ENCODE measurements around the gene TNS3. TPM values are rescaled to one million over a fixed set of nuclear protein-coding genes. Genes with fewer than 3 reads are reported as not detected.
A peak's percentile ranks its signal among the peaks of the same experiment; 100 is the strongest.

Gene TNS3
- total RNA-seq, 1 donor = 67.3 TPM

GRCh38 chr7:47254081-47254977 lies 327.6 kb downstream of the TNS3 start:
- peak; percentile 4 to 71 (median 68) for DNase-seq (ENCODE audit: low read depth in 2 of 3, low spot score in 2 of 3)

DNA sequence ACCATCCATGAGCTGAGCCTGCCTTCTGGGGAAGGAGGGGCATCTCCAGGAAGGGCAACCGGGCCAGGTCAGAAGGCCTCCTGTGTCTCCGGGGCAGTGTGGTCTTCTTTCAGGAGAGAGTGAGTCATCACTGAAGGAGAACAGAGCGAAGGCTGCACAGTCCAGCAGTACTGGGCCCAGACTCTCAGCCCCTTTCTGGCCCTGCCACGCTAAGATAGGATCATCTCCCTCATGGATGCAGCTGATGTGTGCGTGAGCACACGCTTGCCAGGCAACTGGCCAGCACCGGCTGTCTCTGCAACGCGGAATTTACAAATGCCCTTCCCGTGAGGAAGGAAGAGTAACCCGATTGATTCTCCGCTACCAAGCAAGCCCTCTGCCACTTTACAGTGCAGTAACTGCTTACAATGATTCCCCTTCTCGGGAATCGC lies 328.2 kb downstream of the TNS3 start:
- DNase-seq (ENCODE audit: low read depth in 2 of 3, low spot score in 2 of 3) = peak in 2 of 3 donors; percentile 52 to 53

DNA sequence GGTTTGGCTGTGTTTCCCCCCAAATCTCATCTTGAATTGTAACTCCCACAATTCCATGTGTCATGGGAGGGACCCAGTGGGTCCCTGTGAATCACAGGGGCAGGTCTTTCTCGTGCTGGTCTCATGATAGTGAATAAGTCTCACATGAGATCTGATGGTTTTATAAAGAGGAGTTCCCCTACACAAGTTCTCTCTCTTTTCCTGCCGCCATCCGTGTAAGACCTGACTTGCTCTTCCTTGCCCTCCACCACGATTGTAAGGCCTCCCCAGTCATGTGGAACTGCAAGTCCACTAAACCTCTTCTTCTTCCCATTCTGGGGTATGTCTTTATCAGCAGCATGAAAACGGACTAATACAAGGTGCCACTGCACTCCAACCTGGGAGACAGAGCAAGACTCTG lies 329.2 kb downstream of the TNS3 start:
- DNase-seq (ENCODE audit: low read depth in 2 of 3, low spot score in 2 of 3) = no peak

GRCh38 chr7:47249361-47249760 lies 332.6 kb downstream of the TNS3 start:
- DNase-seq (ENCODE audit: low read depth in 2 of 3, low spot score in 2 of 3) = no peak

GRCh38 chr7:47248797-47249196 lies 333.1 kb downstream of the TNS3 start:
- DNase-seq (ENCODE audit: low read depth in 2 of 3, low spot score in 2 of 3) = no peak

GRCh38 chr7:47247132-47247531 lies 334.8 kb downstream of the TNS3 start:
- no peak for DNase-seq (ENCODE audit: low read depth in 2 of 3, low spot score in 2 of 3)

GRCh38 chr7:47244692-47245091 lies 337.2 kb downstream of the TNS3 start:
- no peak for DNase-seq (ENCODE audit: low read depth in 2 of 3, low spot score in 2 of 3)

DNA sequence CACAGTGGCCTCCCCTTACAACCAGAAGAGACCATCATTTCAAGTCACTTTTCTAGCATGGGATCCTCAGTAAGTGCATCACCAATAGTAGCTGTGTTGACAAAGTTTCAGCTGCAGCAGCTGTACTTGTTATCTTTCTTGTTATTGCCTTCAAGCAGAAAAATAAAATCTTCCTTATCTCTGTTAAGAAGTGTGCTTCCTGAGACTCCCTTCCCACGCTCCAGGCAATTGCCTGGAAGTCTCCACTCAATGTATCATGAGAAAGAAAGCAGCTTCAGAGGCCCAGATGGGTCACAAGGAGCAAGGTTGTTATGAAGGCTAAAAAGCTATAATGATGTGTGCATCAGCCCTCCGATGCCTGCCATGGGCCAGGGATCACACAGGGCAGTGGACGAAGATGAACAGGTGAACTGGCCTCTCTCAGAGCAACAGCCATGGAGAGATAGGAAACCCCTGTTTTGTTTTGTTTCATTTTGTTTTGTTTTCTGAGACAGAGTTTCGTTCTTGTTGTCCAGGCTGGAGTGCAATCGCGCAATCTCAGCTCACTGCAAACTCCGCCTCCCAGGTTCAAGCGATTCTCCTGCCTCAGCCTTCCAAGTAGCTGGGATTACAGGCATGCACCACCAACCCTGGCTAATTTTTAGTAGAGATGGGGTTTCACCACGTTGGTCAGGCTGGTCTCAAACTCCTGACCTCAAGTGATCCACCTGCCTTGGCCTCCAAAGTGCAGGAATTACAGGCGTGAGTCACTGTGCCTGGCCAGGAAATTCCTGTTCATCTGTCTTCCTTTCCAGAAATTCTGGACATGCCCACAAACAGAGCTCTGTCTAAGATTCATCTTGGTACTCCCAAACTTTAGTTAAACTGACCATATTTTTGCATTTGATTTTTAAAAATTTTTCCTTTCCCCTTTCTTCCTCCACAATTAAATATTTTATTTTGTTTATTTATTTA lies 340.5 kb downstream of the TNS3 start:
- DNase-seq (ENCODE audit: low read depth in 2 of 3, low spot score in 2 of 3) = no peak

DNA sequence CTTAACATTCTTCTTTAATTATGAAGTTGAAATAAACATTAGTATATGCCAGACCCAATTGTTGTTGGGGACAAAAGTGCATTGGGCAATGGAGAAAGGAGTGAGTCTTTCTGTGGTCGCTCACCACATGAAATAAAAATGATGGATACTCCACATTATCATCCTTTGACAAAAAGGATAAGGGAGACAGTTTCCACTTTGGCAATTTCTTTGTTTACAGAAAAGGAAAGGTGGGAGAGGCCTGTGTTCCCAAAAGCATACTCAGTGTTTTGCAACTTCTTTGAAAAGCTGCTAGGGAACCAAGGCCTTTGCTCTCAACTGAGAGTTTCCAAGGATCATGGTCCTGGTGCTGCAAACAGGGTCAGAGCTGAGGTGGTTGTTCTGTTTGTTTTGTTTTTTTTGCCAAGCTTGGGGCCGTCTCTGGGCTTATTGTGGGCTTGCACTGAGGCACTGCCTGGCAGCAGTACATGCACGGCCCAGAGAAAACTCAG lies 341.9 kb downstream of the TNS3 start:
- DNase-seq (ENCODE audit: low read depth in 2 of 3, low spot score in 2 of 3) = no peak

DNA sequence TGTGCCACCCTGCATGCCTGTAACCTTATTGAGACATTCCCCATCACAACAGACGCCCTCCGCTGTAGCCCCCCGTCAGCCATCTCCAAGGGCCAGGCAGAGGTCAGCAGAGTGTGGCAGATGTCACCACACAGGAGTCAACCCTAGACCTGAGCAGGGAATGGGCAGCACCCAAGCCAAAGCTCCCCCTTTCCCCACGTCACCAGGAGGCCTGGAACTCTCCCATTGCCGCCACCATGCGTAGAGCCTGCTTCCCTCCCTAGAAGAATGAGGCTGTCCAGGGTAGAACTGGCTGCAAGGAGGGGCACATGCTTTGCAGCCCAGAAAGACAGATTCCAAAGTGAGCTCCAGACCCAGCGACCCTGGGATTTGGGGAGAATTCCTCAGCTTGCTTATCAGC lies 342.9 kb downstream of the TNS3 start:
- DNase-seq (ENCODE audit: low read depth in 2 of 3, low spot score in 2 of 3) = no peak

DNA sequence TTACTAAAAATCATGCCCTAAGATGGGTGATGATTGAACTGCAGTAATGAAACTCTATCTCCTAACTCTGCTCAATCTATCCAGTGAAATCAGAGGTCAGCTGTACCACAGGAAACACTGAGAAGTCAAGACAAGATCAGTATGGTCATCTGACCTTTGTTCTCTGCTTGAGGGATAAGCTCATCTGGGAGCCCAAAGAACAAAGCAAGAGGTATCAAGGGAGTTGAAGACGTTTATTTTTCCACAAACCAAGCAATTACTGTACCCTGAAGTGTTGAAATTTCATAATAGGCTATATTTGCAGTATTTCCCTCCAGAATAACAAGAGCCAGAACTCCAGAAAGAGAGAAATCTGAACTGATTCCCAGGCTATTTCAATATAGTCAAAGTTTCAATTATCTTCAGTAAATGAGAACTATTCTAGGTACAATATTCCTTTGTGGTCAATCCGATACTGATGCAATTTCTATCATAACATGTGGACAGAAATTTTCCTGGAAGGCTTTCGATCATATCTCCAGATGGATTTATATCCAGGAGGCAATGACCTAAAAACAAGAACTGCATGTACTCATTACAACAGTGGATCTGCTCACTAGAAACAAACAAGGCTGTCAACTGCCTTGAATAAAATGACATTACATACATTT lies 345.3 kb downstream of the TNS3 start:
- no peak for DNase-seq (ENCODE audit: low read depth in 2 of 3, low spot score in 2 of 3)

DNA sequence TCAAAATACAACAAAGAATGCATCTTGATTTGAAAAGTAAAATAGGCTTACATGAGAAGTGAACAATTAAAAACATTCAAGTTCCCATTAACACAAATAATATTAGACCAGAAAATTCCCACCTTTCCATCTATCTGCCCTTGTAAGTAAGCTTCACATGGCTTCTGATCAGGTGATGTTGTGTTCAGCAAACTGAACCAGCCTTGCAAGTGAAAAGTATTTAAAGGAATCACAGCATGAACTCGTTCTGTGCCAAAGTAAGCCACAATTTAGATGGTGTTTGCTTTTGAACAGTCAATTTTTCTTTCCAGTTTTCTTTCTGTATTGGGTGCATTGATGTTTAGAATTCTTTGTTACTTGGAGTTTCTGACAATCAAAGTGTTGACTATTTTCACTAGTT lies 347.9 kb downstream of the TNS3 start:
- DNase-seq (ENCODE audit: low read depth in 2 of 3, low spot score in 2 of 3) = no peak

DNA sequence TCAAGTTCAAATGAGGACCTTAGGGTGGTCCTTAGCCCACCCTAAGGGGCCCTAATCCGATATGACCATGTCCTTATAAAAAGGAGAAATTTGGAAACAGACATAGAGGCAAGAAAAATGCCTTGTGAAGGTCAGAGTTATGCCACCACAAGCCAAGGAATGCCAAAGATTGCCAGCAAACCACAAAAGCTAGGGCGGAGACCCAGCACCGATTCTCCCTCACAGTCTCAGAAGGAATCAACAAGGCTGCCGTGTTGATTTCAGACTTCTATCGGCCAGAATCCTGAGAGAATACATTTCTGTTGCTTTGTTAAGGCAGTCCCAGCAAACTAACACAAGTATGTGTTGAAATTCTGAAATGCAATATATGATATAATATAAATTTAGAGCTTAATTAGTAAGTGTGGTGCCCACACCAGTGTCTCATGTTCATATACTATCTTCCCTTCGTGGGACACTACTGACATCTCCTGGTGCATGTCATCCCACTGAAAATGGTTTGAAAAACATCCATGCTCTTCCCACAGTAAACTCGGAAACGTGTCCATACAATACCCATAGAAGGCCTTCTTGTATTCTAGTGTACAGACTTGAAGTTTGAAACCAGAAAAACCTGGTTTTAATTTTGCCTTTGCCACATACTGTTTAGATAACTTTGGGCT lies 349.0 kb downstream of the TNS3 start:
- no peak for DNase-seq (ENCODE audit: low read depth in 2 of 3, low spot score in 2 of 3)

GRCh38 chr7:47231627-47232026 lies 350.3 kb downstream of the TNS3 start:
- no peak for DNase-seq (ENCODE audit: low read depth in 2 of 3, low spot score in 2 of 3)

DNA sequence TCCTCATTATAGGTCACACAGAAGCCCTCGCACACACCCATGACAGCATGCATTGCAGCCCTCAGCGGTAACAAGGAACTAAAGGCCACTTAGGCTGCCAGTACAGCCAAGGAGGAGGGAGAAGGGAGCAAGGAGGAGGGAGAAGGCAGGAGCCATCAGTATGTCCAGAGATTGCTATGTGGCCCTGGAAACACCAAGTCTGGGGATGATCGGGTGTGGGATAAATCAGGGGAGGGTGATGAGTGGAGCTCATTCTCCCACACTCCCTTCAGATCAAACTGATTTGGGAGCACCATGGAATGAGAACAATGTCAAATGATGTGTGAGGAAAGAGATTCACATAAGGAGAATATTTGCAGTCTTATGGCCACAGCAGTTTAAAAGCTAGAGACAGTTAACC lies 350.9 kb downstream of the TNS3 start:
- no peak for DNase-seq (ENCODE audit: low read depth in 2 of 3, low spot score in 2 of 3)

DNA sequence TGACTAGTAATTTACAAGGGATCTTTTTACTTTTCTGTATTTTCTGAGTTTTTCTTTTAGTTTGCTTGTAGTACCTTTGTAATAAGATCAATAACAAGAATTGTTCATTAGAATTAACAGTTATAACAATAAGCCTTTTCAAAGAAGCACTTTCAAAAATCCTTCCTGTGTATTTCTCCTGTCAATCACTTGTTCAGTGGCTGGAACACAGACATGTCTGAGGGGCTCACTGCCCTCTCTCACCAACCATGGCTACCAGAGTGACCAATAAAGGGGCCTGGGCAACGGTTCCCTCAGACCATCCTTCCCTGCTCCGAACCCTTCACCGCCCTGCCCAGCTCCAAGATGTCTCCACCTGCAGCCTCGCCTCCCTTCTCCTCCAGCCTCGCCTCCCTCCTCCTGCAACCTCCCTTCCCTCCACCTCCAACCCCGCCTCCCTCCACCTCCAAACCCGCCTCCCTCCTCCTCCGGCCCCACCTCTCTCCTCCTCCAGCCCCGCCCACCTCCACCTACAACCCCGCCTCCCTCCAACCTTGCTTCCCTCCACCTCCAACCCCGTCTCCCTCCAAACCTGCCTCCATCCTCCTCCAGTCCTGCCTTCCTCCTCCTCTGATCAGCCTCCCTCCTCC lies 353.4 kb downstream of the TNS3 start:
- no peak for DNase-seq (ENCODE audit: low read depth in 2 of 3, low spot score in 2 of 3)

- peak in 2 of 3 donors; percentile 33 to 44 for DNase-seq (ENCODE audit: low read depth in 2 of 3, low spot score in 2 of 3)
Observed at GRCh38 chr7:47227762-47228177, 354.1 kb downstream of the TNS3 start.

DNA sequence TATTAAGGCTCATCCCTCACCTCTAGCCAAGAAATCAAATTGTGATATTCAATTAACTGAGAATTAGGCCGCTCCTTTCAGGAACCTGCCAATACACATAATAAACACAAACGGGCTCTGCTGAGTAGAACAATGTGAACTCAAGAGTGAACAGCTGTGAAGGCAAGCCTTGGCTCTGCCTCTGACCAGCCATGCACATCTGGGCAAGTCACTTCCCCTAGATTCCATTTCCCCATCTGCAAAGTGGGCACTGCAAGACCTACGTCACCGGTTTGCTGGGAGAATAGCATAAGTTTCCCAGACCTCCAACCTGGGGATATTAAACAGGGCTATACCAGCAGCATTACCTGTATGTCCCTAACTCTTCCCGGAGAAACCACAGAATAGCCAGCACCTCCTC lies 355.2 kb downstream of the TNS3 start:
- no peak for DNase-seq (ENCODE audit: low read depth in 2 of 3, low spot score in 2 of 3)

DNA sequence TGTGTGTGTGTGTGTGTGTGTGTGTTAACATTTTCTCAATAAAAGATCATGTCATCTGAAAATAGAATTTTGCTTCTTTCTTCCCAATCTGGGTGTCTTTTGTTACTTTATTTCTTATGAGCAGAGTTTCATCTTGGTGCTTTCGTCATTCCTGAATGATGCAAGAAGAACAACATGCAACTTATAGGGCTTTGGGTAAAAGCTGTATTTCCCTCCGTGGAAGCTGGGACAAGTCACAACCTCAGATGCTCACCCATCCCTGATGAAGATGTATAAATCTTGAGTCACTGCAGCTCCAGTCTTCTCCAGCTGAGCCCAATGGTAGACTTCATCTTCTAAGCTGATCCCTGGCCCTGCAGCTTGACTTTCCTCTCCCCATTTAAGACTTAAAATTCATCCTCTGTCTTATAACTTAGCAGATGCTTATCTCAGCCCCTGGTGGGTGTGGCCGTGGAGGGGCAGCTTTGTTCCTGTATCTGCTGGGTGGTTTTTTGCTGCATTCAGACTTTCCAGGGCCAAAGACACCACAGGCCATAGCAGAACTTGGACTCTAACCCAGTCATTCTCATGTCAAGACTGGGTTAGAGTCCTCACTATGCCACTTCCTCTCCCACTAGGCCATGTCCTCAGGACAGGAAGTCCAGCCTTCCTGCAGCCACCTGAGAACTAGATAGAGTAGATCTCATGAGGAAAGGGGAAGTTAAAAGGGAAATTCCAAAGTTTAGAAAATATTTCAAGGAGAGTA lies 356.4 kb downstream of the TNS3 start:
- DNase-seq (ENCODE audit: low read depth in 2 of 3, low spot score in 2 of 3) = peak in 2 of 3 donors; percentile 24 to 31
